Activated naive CD4-positive, alpha-beta T cell treated with Interleukin-2 at 50 U/mL for 16 hours (primary cell): Measurements from ENCODE around the gene FAT4.

Source experiments
- DNase-seq: peaks from one replicate; pipeline ENCODE4 v3.0.0-alpha.2; 2020

FAT4 gene

GRCh38 chr4:125316791-125317524, 2.2 kb downstream of the FAT4 start:
- no peak for DNase-seq

- no peak for DNase-seq
Observed at GRCh38 chr4:125317525-125317877, 2.7 kb downstream of the FAT4 start.

GRCh38 chr4:125319311-125319710, 4.6 kb downstream of the FAT4 start:
- DNase-seq: no peak

GRCh38 chr4:125321709-125322365, 7.1 kb downstream of the FAT4 start:
- no peak for DNase-seq

- no peak for DNase-seq
Observed at GRCh38 chr4:125322366-125322730, 7.6 kb downstream of the FAT4 start.

- no peak for DNase-seq
Observed at GRCh38 chr4:125323654-125324053, 8.9 kb downstream of the FAT4 start.

GRCh38 chr4:125325733-125326132, 11.0 kb downstream of the FAT4 start:
- no peak for DNase-seq

GRCh38 chr4:125331116-125331515, 16.4 kb downstream of the FAT4 start:
- DNase-seq: no peak

- DNase-seq: no peak
Observed at GRCh38 chr4:125334926-125335325, 20.2 kb downstream of the FAT4 start.

- DNase-seq: no peak
Observed at GRCh38 chr4:125338814-125339213, 24.1 kb downstream of the FAT4 start.

- no peak for DNase-seq
Observed at GRCh38 chr4:125344198-125344597, 29.4 kb downstream of the FAT4 start.

- no peak for DNase-seq
Observed at GRCh38 chr4:125346616-125347015, 31.9 kb downstream of the FAT4 start.

- DNase-seq: no peak
Observed at GRCh38 chr4:125350470-125351135, 35.8 kb downstream of the FAT4 start.

- no peak for DNase-seq
Observed at GRCh38 chr4:125352521-125352920, 37.8 kb downstream of the FAT4 start.

- no peak for DNase-seq
Observed at GRCh38 chr4:125353131-125353530, 38.4 kb downstream of the FAT4 start.

- DNase-seq: no peak
Observed at GRCh38 chr4:125355791-125356190, 41.0 kb downstream of the FAT4 start.

- no peak for DNase-seq
Observed at GRCh38 chr4:125357675-125358074, 42.9 kb downstream of the FAT4 start.

- DNase-seq: no peak
Observed at GRCh38 chr4:125358453-125358852, 43.7 kb downstream of the FAT4 start.

GRCh38 chr4:125359363-125359762, 44.6 kb downstream of the FAT4 start:
- no peak for DNase-seq

GRCh38 chr4:125359960-125360634, 45.3 kb downstream of the FAT4 start:
- no peak for DNase-seq

- DNase-seq: no peak
Observed at GRCh38 chr4:125360727-125361126, 46.0 kb downstream of the FAT4 start.
